HG03439 (cell line): ENCODE measurements around the gene COX10.
"Not testable (repeated sequence)": the region's sequence is repeated elsewhere in the genome, so short reads cannot be mapped to it uniquely, and the experiment has no call there.

ENCODE experiments used
- ATAC-seq: cut with Tn5 transposase; IDR thresholded peaks from one replicate; pipeline ENCODE4 v1.9.1; 2021; ENCODE audit warnings: mild to moderate bottlenecking, moderate library complexity; ENCODE audit not compliant: unreplicated experiment

The COX10 gene

GRCh38 chr17:14168582-14168981, 99.3 kb downstream of the COX10 start:
- no peak for ATAC-seq

- ATAC-seq: no peak
These were observed 100.0 kb downstream of the COX10 start for GRCh38 chr17:14169287-14169686.

GRCh38 chr17:14169901-14170300, 100.6 kb downstream of the COX10 start:
- ATAC-seq: no peak

GRCh38 chr17:14176989-14177388, 107.7 kb downstream of the COX10 start:
- not testable (repeated sequence) for ATAC-seq

GRCh38 chr17:14177801-14178200, 108.5 kb downstream of the COX10 start:
- not testable (repeated sequence) for ATAC-seq

GRCh38 chr17:14179951-14180350, 110.6 kb downstream of the COX10 start:
- not testable (repeated sequence) for ATAC-seq

GRCh38 chr17:14182084-14182483, 112.8 kb downstream of the COX10 start:
- ATAC-seq: not testable (repeated sequence)

- ATAC-seq: not testable (repeated sequence)
These were observed 115.2 kb downstream of the COX10 start for GRCh38 chr17:14184536-14184935.

- ATAC-seq: not testable (repeated sequence)
These were observed 117.1 kb downstream of the COX10 start for GRCh38 chr17:14186443-14186842.

- not testable (repeated sequence) for ATAC-seq
These were observed 121.5 kb downstream of the COX10 start for GRCh38 chr17:14190774-14191173.

- ATAC-seq: not testable (repeated sequence)
These were observed 122.2 kb downstream of the COX10 start for GRCh38 chr17:14191469-14191868.

- not testable (repeated sequence) for ATAC-seq
These were observed 122.7 kb downstream of the COX10 start for GRCh38 chr17:14192039-14192438.

- ATAC-seq: not testable (repeated sequence)
These were observed 123.5 kb downstream of the COX10 start for GRCh38 chr17:14192636-14193344.

GRCh38 chr17:14196377-14196997, 127.2 kb downstream of the COX10 start:
- no peak for ATAC-seq

GRCh38 chr17:14197057-14197456, 127.8 kb downstream of the COX10 start:
- ATAC-seq: no peak

- ATAC-seq: no peak
These were observed 128.3 kb downstream of the COX10 start for GRCh38 chr17:14197586-14197985.

GRCh38 chr17:14198013-14198412, 128.7 kb downstream of the COX10 start:
- no peak for ATAC-seq

GRCh38 chr17:14198575-14198974, 129.3 kb downstream of the COX10 start:
- ATAC-seq: no peak

- no peak for ATAC-seq
These were observed 130.3 kb downstream of the COX10 start for GRCh38 chr17:14199601-14200000.

GRCh38 chr17:14200354-14200753, 131.1 kb downstream of the COX10 start:
- no peak for ATAC-seq

- ATAC-seq: no peak
These were observed 132.0 kb downstream of the COX10 start for GRCh38 chr17:14201021-14201987.
